ENCODE results near the gene ALDOC.

- TF ChIP-seq KDM1A (IDR thresholded peaks at IDR 0.05; ENCODE audit: low read depth) (no peak), ELK1 (IDR thresholded peaks at IDR 0.05; ENCODE audit: low read depth, low read length) (no peak), CTCF (IDR thresholded peaks at IDR 0.05) (no peak), CBX2 (IDR thresholded peaks at IDR 0.05; ENCODE audit: borderline replicate concordance, low read depth) (no peak), REST (IDR thresholded peaks at IDR 0.05) (no peak), CHD2 (IDR thresholded peaks at IDR 0.05; ENCODE audit: low read length, partially characterized antibody) (no peak), JUNB (IDR thresholded peaks at IDR 0.05) (no peak), CEBPB (IDR thresholded peaks at IDR 0.05) (no peak), HOXB5 (CRISPR knock-in tag; IDR thresholded peaks at IDR 0.05) (no peak), ZNF302 (CRISPR knock-in tag; IDR thresholded peaks at IDR 0.05) (no peak), POLR2A (IDR thresholded peaks at IDR 0.05; ENCODE audit: low read length) (no peak), CBX8 (IDR thresholded peaks at IDR 0.05) (no peak)
- TF ChIP-seq, protein P1, sequence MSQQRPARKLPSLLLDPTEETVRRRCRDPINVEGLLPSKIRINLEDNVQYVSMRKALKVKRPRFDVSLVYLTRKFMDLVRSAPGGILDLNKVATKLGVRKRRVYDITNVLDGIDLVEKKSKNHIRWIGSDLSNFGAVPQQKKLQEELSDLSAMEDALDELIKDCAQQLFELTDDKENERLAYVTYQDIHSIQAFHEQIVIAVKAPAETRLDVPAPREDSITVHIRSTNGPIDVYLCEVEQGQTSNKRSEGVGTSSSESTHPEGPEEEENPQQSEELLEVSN (IDR thresholded peaks at IDR 0.05; ENCODE audit: borderline replicate concordance, low read depth) = no peak
- TF ChIP-seq, protein P2, sequence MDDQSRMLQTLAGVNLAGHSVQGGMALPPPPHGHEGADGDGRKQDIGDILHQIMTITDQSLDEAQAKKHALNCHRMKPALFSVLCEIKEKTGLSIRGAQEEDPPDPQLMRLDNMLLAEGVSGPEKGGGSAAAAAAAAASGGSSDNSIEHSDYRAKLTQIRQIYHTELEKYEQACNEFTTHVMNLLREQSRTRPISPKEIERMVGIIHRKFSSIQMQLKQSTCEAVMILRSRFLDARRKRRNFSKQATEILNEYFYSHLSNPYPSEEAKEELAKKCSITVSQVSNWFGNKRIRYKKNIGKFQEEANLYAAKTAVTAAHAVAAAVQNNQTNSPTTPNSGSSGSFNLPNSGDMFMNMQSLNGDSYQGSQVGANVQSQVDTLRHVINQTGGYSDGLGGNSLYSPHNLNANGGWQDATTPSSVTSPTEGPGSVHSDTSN (IDR thresholded peaks at IDR 0.05) = no peak
Measured at GRCh38 chr17:28615260-28615940, 38.7 kb upstream of the ALDOC start.
